Measurements from ENCODE around the gene CEP57L1. TPM values are rescaled to one million over a fixed set of nuclear protein-coding genes. Genes with fewer than 3 reads are reported as not detected.
A peak's percentile ranks its signal among the peaks of the same experiment; 100 is the strongest.

The CEP57L1 gene
- total RNA-seq, 4 donors from 2014 or later: 8.6 to 25.6 (median 23.5) TPM

DNA sequence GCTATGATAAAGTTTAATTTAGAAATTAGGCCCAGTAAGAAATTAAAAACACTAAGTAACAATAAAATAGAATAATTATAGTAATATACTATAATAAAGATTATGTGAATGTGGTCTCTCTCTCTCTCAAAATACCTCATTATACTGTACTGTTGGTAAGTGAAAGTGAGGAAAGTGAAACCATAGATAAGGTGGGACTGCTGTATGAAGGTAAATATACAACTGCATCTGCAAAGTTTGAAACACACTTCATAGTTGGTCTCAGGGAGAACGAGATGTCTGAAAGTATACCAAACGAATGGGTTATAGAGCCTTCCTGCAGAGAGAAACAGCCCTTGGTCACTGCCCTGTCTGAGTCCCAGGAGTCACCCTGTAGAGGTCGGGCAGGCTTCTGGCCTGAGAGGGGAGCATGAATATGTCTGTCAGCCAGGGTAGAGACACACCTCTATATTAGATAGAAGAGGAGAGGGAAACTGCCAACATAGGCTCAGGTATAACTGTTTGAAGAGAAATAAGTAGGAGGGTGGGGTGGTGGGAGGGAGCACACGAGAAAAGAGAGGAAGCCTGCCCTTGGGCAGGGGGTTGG is 32.4 kb upstream of the CEP57L1 start:
- TF ChIP-seq POLR2A (IDR thresholded peaks at IDR 0.05): no peak
- no peak for DNase-seq
- Histone ChIP-seq H3K4me1 (peaks cover 0 to 23% (median 1%) of the 10 kb centered on the region in 4 donors), H3K9me3 (no peaks in the 10 kb centered on the region), H3K4me3 (no peak overlapping the region), H3K36me3 (no peaks in the 10 kb centered on the region), H3K27ac (no peak overlapping the region), H3K27me3 (no peaks in the 10 kb centered on the region)

DNA sequence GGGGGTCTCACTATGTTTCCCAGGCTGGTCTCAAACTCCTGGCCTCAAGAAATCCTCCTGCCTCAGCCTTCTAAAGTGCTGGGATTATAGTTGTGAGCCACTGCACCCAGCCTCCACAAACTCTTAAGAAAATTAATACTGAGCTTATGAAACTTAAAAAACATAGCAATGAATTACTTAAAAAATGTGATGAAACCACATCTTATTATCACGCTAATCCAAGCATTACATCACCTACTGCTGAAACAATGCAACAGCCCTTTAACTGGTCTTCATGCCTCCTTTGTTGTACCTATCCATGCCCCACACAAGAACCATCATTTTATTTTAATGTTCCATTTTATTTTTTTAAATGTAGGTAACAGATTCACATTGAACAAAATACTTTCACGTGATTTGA is 25.6 kb upstream of the CEP57L1 start:
- no peak for TF ChIP-seq CTCF (IDR thresholded peaks at IDR 0.05)
- TF ChIP-seq POLR2A (IDR thresholded peaks at IDR 0.05): no peak

DNA sequence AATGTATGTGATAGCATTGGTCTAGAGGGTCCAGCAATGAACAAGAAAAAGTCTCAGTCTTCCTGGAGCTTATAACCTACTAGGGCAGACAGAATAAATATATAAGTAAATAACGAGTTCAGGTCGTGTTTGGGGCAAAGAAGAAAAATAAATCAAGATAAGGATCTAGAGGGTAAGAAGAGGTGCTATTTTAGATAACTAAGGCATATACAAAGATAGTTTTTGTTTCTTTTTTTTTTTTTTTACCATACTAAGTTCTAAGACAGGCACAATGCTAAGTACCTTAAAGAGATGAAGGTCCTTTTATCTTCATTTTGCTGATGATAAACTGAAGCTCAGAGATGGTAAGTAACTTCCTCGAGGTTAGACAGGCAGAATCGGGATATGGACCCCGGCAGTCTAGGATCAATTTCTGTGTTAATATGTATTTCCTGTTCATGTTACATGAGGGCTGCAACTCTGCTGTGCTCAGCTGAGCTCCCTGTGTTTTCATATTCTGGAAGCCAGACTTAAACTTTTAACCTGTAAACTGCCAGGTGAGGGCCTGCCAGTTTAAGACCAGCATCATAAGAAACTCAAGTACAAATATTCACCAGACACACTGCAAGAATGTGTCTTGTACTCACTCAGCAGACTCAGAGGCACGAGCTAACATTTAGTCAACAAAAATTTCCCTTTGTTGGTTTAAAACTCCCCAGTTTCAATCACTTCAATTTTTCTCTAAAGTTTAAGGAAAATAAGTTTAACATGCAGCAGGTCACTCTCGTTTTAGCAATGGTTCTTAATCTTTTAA is 24.0 kb upstream of the CEP57L1 start:
- H3K9me3 ChIP-seq: no peaks in the 10 kb centered on the region
- DNase-seq: no peak
- no peaks in the 10 kb centered on the region for H3K36me3 ChIP-seq
- no peaks in the 10 kb centered on the region for H3K27me3 ChIP-seq
- H3K4me3 ChIP-seq: no peak overlapping the region
- peak overlapping the region in 1 of 4 donors; percentile 16 for H3K27ac ChIP-seq
- peaks cover 0 to 33% (median 0%) of the 10 kb centered on the region in 4 donors for H3K4me1 ChIP-seq
- TF ChIP-seq CTCF (IDR thresholded peaks at IDR 0.05): no peak
- TF ChIP-seq POLR2A (IDR thresholded peaks at IDR 0.05): no peak

More for the DNA sequence above, 25.6 kb upstream of the CEP57L1 start:
- H3K27me3 ChIP-seq: no peaks in the 10 kb centered on the region
- no peak overlapping the region for H3K27ac ChIP-seq
- peaks cover 0 to 35% (median 0%) of the 10 kb centered on the region in 4 donors for H3K4me1 ChIP-seq
- DNase-seq: no peak
- no peaks in the 10 kb centered on the region for H3K36me3 ChIP-seq
- no peak overlapping the region for H3K4me3 ChIP-seq
- H3K9me3 ChIP-seq: no peaks in the 10 kb centered on the region

GRCh38 chr6:109073344-109074132 is 21.8 kb upstream of the CEP57L1 start:
- TF ChIP-seq POLR2A (IDR thresholded peaks at IDR 0.05) (no peak), CTCF (IDR thresholded peaks at IDR 0.05) (peak; percentile 21 to 87 (median 73))
- H3K27me3 ChIP-seq: no peaks in the 10 kb centered on the region
- H3K36me3 ChIP-seq: no peaks in the 10 kb centered on the region
- peak in 1 of 3 donors; percentile 62 for DNase-seq
- H3K27ac ChIP-seq: no peak overlapping the region
- peaks cover 0 to 25% (median 0%) of the 10 kb centered on the region in 4 donors for H3K4me1 ChIP-seq
- no peak overlapping the region for H3K4me3 ChIP-seq
- no peaks in the 10 kb centered on the region for H3K9me3 ChIP-seq

DNA sequence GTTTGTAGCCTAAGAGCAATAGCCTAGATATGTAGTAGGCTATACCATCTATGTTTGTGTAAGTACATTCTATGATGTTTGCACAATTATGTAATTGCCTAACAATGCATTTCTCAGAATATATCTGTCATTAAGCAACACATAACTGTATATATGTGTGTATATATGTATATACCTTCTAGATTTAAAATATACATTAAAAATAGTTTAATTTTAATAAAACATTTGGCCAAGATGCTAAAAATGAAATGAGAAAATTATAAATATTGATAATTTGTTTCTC is 21.2 kb upstream of the CEP57L1 start:
- no peak overlapping the region for H3K27ac ChIP-seq
- H3K4me3 ChIP-seq: no peak overlapping the region
- peaks cover 0 to 25% (median 0%) of the 10 kb centered on the region in 4 donors for H3K4me1 ChIP-seq
- H3K27me3 ChIP-seq: no peaks in the 10 kb centered on the region
- DNase-seq: no peak
- H3K36me3 ChIP-seq: no peaks in the 10 kb centered on the region
- TF ChIP-seq POLR2A (IDR thresholded peaks at IDR 0.05): no peak
- TF ChIP-seq CTCF (IDR thresholded peaks at IDR 0.05): no peak
- no peaks in the 10 kb centered on the region for H3K9me3 ChIP-seq

DNA sequence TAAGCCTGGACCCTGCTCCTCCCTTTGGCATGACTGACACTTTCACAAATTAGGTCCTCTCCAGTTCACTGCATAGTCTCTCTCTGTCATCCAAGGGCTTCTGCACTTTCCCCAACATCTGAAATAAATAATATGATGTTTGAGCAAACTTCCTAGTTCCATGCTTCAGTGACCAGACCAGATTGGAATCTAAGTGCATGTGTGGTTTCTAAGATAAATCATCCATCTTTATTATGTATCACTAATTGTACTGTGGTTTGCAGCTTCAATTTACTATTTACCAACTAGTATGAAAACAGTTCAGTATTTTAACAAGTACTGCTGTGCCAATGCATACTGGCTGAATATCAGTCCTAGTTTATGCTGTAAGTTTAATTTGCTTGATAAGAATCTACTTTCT is 19.4 kb upstream of the CEP57L1 start:
- TF ChIP-seq POLR2A (IDR thresholded peaks at IDR 0.05): no peak
- TF ChIP-seq CTCF (IDR thresholded peaks at IDR 0.05): no peak
- Histone ChIP-seq H3K36me3 (no peaks in the 10 kb centered on the region), H3K4me3 (no peak overlapping the region), H3K9me3 (no peaks in the 10 kb centered on the region), H3K4me1 (peaks cover 0 to 25% (median 0%) of the 10 kb centered on the region in 4 donors), H3K27ac (no peak overlapping the region), H3K27me3 (no peaks in the 10 kb centered on the region)
- no peak for DNase-seq

Measured in Peyer's patch (tissue), 4 donors.